ENCODE measurements around the gene ARHGEF6.
A peak's percentile ranks its signal among the peaks of the same experiment; 100 is the strongest.
"Not testable (repeated sequence)": the region's sequence is repeated elsewhere in the genome, so short reads cannot be mapped to it uniquely, and the experiment has no call there.

ARHGEF6 gene

DNA sequence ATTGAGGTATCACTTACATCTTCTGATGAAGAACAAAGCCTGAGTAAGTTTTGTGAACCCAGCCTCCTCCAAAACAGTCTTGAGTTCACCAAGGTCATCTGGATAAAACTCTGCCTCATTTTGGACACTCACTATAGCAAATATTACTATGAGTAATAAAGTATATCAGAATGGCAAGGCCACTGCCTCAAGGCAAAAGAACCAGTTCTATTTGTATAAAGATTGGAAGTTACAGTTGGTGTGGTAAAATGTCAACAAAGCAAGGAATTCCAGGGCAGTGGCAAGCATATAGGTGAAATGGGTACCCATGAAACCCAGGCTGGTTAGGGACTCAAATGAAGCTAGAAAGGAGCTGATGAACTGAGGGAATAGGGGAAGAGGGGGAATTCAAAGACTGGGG lies 2.4 kb upstream of the ARHGEF6 start:
- no peak for DNase-seq (ENCODE audit: low spot score)

DNA sequence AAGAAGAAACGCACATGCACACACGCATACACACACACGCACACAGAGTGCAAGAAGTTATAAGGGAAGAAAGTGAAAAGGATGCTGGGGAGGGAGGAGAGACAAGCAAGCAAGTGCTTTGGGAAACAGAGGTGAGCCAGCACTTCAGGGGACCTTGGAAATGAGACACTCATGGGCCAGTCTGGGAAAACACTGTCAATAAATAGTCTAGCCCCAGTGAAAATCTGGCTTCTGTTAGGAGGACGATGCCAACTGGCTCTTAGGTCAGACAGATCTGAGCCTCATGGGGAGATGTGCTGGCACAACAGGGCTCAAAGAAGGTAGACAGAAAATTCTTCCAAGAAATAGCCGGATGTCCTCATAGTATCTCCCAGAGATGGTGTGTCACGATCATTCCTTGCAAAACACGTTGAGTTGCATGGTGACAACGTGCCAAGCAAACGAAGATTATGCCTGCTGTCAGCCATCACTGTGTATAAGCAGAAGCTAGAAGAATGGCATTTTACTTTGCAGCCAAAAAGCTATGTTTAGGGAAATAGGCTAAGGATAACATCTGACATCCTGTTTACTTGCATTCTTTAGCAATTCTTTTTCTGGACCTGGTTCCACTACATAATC lies 557 bp upstream of the ARHGEF6 start:
- DNase-seq (ENCODE audit: low spot score) = no peak

DNA sequence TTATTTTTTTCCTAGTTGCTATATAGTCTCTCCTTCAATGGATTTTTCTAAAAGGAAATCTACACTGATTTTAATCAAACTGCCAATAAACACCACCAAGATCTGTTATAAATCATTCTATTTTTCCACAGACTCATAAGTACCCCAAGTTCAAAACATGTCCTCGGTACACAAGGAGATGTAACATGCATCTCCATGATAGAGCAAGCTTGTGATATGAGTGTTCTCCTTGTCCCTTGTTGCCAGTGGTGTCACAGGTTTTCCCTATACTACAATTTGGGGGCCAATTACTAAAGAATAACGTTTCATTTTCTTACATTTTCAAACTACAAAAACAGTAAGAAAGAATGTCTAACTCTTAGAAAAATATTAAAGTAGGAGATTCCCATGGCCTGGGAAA lies 491 bp downstream of the ARHGEF6 start:
- DNase-seq (ENCODE audit: low spot score) = no peak

DNA sequence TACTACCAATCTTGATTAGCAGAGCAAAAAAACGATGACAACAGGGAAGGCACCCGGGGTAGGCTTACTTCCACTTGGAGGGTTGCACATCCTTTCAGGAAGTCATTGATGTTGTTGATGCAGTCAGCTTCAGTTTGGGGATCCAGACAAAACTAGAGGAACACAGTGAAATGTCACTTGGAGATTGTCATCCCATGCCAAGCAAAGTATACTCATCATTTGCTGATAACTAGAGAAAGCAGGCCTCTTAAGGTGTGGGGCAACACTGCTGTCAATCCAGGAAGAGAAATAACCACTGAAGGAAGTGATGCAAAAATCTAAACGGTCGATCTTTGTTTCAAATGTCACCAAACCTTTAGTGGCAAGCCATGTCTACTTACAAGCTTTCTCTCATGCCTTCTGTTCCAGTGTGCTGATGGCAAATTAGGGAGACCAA lies 1.4 kb downstream of the ARHGEF6 start:
- DNase-seq (ENCODE audit: low spot score) = peak; percentile 68

DNA sequence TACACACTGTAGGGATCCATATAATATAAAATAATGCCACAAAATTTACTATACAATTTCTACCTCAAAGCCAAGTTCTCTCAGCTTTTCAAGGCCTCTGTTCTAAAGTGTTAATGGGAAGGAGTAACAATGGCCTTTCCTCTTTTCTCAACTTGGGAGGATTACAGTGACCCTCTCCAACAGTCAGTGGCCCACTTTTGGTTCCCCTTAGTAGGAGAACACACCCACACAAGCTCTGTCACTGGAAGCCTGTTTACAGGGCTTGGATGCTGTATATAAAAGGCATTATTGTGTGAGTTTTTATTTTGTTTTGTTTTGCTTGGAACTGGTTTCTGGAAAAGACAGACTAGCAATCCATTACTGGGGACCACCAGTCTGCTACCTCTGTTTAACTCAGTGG lies 1.8 kb downstream of the ARHGEF6 start:
- DNase-seq (ENCODE audit: low spot score) = no peak

DNA sequence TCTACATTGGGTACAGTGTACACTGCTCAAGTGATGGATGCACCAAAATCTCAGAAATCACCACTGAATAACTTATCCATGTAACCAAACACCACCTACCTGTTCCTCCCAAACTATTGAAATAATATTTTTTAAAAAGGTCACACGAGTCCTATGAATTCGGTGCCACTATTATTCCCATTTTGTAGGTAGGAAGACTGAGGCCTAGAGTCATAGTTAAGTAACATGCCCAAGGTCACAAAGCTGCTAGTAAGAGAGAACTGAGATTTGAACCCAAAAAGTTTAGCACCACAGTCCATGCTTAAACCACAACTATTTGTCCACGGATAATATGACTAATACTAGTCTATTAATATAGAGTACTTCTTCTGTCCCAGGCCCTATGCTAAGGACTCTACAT lies 2.7 kb downstream of the ARHGEF6 start:
- DNase-seq (ENCODE audit: low spot score) = no peak

DNA sequence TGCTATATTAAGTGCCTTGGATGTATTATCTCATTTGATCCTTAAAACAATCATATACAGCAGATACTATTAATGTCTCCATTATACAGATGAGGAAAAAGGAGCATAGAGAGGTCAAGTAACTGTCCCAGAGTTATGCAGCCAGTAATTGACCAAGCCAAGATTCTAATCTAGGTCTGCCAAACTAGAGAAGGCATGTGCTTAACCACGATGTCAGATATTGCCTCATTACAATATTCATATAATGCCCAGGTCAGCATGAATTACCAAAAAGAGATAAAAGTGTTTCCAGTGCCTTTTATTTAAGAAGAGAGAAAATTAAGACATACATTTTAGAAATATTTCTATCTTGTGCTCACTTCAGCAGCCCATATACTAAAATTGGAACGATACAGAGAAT lies 7.1 kb downstream of the ARHGEF6 start:
- DNase-seq (ENCODE audit: low spot score) = no peak

DNA sequence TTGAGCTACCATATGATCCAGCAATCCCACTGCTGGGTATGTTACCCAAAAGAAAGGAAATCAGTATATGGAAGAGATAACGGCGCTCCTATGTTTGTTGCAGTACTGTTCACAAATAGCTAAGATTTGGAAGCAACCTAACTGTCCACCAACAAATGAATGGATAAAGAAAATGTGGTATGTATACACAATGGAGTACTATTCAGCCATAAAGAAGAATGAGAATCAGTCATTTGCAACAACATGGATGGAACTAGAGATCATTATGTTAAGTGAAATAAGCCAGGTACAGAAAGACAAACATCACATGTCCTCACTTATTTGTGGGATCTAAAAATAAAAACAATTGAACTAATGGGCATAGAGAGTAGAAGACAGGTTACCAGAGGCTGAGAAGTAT lies 8.9 kb downstream of the ARHGEF6 start:
- not testable (repeated sequence) for DNase-seq (ENCODE audit: low spot score)

DNA sequence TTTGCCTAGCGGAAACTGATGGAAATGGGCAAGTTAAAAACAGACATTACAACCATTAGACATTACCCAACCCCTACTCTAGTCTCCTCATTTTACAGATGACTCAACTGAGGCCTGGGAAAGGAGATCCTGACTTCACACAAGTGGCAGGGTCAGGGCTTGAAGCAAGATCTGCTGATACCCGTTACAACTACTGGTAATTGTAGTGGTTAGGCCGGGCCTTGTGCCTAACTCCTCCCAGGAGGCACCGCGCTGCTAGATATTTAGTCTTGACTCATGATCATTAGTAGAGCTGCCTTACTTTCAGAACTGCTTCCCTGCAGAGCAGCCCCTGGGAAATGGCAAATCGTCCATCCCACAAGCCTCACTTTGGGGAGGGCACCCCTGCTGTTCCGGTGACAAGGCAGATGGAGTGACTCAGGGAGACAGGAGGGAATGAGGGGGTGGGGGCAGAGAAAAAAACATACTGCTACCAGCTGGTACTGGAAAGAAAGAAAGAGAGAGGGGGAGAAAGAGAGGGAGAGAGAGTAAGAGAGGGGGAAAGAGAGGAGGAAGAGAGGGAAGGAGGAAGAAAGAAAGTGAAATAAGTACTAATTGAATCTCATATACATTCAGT lies 12.2 kb downstream of the ARHGEF6 start:
- DNase-seq (ENCODE audit: low spot score) = peak; percentile 75

DNA sequence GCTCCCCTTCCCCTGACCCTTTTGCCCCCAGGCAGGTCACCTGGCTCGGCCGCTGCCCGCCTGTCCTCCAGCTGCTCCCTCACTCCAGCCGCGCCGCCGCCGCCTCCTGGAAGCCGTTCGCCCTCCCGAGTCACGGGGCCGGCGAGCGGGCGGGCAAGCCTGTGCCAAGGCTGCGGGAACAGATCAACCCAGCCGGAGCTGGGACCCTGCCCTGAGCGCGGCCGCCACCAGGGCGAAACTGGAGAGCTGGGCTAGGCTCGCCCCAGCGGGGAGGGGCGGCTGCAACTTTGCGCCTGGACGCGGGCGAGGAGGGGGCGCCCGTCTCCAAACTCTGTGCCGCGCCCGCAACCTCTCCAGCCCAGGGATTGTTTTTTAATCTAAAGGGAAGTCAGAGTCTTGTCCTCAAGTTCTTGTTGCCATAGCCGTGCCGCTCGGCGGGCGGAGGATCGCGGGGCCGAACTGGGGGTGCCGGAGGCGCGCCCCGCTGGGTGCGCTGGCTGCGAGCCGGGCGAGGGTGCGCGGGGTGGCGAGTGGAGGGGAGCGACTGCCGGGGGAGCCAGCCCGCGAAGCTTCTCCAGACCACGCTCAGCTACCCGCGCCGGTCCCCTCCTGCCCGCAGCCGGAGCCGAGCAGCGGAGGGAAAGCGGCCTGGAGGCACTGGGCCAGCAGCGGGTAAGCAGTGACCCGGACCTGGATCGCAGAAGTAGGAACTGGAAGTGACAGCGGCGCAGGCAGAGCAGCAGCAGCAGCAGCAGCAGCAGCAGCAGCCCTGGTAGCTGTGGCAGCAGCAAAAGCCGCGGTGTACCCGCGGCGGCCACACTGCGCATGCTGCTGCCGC lies 13.4 kb downstream of the ARHGEF6 start:
- DNase-seq (ENCODE audit: low spot score) = no peak

DNA sequence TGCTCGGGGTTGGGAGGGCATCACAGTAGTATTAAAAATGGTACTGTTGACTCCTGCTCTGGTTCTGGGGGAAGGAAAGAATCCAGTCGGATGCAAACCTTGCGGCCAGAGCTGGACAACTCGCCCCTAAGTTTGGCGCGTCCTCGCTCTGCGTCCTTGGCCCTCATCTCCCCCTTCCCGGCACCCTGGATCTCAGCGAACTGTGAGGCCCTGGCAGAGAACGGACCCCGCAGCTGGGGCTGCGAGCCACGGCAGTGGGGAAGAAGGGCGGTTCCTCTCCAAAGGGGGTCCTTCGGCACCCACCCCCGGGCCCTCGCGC lies 14.0 kb downstream of the ARHGEF6 start:
- no peak for DNase-seq (ENCODE audit: low spot score)

DNA sequence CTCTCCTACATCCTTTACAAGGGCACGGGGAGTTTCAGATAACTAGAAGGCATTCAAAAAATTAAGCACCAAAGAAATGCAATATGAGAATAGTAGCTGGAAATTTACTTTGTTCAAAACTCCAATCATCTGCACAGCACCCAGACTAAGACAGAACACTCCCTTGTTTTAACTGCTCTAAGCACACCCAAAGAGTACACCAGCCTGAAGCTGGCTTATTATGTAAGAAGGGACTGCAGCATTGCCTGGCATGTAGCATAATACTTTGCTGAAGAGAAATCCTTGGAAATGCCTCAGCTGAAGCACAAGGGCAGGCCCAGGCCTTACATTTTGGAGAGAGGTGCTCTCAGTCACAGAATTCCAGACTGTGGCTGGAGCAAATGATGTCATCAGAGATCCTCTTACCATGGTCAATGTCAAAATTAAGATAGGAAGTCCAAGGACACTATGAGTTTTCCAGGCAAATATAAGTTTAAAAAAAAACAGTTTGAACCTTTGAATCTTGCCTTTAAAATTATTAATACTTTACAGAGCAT lies 14.8 kb downstream of the ARHGEF6 start:
- DNase-seq (ENCODE audit: low spot score) = no peak

DNA sequence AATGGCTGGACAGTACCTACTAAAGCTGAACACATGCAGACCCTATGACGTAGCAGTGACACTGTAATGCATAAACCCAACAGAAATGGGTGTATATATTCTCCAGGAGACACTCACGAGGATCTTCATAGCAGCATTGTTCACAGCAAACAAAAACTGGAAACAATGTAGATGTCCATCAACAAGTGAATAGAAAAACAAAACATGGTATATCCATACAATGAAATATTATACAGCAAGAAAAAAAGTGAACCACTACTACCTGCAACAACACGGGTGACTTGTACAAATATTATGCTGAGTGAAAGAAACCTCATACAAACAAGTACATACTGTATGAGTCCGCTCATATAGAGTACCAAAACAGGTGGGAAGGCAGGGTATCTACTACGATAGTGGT lies 16.5 kb downstream of the ARHGEF6 start:
- no peak for DNase-seq (ENCODE audit: low spot score)

DNA sequence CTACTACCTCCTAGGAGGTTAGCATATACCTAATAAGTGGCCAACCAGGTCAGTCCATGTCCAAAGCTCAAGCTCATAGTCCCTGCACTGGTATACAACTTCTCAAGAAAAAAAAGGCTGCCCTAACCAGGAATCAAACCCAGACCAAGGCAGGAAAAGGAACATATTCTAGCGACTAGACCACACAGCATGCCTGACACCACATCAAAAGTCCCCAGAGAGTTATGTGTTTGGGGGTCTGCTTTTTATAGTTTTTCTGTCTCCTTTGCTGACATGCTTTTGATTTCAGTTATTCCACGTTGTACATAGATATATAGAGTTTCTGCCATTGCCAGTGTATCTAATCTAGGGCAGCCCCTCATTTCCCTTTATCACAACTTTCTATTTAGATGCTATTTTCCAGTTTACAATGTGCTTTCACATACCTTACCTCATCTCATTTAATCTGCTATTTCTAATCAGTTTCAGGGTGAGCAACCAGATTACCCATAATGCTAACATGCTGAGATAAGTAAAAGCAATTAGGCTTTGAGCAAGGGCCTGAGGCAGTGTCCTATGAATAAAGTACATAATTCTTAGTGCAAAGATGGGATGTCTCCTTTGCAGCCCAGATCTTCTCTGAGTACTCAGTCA lies 17.8 kb downstream of the ARHGEF6 start:
- no peak for DNase-seq (ENCODE audit: low spot score)

DNA sequence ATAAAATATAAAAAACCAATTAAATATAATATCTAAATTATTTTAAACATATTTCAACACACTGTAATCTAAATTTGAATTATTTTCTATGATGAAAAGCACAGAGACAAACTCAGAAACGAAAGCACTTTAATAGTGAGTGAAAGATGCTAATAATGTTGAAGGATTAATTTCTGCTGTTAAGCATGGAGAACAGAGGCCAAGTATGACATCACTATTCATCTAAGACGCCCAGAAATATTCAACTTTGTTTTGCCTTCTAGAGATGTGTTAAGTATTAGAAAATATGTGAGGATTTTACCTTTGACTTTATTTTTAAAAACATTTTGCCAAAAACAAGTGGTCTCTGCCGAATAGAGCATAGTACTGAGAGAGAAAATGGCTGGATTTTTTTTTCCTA lies 19.3 kb downstream of the ARHGEF6 start:
- no peak for DNase-seq (ENCODE audit: low spot score)

DNA sequence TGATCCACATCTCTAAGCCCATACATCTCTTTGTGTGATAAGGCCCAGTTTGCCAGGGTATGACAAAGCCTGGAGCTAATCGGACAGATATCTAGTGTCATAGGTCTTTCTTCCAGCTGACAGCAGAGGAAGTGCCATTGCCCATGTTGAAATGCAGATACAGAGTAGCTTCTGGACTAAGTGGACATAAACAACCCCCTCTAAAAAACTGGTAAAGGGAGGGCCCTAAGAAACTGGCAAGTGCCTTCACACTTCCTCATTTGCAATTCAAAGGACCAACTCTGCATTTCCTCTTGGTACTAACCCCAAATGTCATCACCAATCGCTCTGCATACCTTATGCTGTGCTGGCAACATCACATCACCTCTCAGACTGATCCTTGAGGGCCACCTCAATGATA lies 20.8 kb downstream of the ARHGEF6 start:
- no peak for DNase-seq (ENCODE audit: low spot score)

DNA sequence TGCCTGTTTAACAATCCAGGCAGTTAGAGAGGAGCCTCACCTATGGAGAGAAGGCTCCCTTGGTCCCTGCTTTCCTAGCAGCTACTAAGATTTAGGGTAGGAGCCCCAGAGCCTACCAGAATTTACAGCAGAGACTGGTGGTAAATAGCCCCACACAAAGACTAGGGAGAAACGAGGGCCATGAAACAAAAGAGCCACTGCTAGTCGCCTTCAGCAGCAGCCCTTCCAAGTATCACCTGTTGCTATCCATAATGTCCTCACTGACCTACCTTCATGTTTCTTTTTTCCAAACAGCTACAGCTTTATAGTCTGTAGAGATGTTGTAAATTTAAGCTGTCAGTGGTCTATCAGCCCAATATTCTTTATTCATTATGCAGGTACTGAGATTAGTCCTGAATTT lies 25.3 kb downstream of the ARHGEF6 start:
- no peak for DNase-seq (ENCODE audit: low spot score)

DNA sequence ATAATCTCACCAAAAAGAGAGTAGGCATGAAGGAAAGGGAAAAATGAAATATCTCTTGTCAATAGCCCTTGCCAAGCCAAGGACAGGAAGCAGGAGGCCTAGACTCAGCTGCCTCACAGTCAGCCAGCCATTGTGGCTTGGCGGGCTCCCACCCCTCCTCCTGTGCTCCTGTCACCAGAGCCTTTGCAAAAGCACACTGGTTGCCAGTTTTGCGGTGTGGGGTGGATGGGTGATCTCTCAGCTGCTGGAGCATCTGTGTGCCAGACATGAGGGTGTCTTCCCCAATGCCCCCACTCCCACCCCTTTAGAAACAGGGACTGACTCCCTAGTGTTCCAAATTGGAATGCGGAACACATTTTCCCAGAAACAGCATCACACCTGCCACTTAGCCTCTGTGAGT lies 26.1 kb downstream of the ARHGEF6 start:
- DNase-seq (ENCODE audit: low spot score) = no peak

DNA sequence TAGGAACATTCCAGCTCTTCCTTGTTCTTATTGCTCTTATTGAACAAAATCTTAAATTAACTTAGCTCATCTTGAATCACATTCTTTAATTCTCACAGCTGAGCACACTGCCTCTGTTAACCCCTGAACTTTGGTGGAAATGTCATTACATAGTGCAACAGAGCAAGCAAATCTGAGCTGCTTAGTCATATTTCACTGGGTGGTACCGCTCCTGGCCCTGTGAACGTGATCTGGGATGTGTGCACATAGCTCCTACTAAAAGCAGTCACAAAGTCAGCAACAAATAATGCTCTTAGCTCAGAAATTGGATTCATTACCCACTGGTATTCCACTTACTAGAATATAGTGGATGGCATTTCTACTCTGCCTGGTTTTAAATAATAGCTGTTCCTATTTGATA lies 27.9 kb downstream of the ARHGEF6 start:
- DNase-seq (ENCODE audit: low spot score) = no peak

DNA sequence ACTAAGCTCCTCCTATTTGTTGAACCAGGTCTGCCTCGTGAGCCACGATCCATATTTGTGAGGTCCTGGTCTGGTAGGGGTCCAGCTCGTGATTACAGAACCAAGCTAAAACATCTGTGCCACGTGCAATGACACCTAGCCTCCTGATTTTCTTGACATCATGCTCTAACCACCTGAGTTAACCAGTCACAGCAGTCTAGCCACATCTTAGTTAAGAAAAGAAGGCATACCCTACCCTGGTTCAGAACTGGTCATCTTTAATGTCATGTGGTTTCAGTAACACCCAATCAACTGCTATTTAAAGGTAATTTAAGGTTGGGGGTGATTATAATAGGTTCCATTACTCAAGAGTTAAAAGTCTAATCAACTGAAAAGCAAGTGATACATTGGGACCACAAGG lies 28.4 kb downstream of the ARHGEF6 start:
- DNase-seq (ENCODE audit: low spot score) = no peak

DNA sequence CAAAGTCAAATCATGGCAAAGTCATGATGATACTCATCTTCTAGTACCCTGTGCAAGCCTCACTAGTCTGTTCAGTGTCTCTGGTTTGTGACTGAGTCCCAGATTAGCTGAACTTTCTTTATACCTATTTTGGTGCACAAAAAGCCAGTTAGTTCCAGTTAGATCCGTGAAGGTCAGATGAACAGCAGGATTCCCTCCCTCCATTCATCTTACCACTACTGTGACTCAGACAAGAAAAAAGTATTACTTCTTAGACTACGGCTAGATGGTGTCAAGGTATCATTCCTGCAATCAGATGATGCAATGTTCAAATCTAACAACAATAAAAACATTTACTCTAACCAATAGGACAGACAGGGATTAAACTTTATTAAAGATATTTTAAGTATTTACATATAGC lies 30.4 kb downstream of the ARHGEF6 start:
- DNase-seq (ENCODE audit: low spot score) = peak; percentile 33
